Ureter (tissue), 1 donor: ENCODE results near the gene SFXN3. TPM values are rescaled to one million over a fixed set of nuclear protein-coding genes. Genes with fewer than 3 reads are reported as not detected.
"Not testable (repeated sequence)": the region's sequence is repeated elsewhere in the genome, so short reads cannot be mapped to it uniquely, and the experiment has no call there.

ENCODE experiments used
- DNase-seq: peaks from one replicate; pipeline ENCODE4 v3.0.0-alpha.2; 2020; ENCODE audit warnings: low spot score
- total RNA-seq: library from RNA; stranded (reverse); gene quantifications from one replicate; pipeline ENCODE4 v1.2.4, GENCODE V29; 2023
- donor health status: DM: yes; HTN: yes; CAD: no.

The SFXN3 gene
- total RNA-seq, 1 donor from 2014 or later, result 36.8 TPM

DNA sequence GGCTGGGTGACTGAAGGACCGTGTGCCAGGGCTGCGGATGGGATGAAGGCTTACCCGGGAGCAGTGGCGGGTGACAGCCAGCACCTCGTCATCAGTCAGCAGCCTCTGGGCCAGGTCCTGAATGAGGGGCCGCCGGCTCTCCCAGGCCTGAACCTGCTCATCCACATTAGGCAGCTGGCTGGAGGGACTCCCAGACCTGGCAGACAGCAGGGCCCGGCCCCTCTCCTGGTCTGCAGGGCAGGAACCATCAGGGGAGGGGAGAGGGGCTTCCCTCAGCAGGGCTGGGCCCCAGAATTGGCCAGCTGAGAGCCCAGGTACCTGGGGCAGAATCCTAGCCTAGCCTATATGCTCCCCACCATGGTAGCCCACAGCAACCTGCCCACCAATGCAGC, 15.5 kb upstream of the SFXN3 start:
- DNase-seq, result no peak

DNA sequence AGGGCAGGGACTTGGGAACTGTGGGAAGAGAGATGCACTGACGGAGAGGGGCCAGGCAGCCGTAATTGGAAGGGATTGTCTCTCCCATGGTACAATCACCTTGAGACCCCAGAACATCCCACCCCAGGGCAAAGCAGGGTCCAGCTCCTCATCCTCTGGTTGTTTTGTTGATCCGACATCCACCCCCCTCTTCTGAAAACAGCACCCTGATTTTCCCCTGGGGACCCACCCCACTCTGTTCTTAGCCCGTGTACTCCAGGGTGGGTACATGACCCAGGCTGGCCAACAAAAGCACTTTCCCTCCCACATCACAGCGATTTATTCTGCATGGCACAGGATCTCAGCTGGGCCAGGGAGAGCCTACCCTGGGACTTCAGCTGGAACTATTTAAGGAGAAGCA, 14.2 kb upstream of the SFXN3 start:
- no peak for DNase-seq

DNA sequence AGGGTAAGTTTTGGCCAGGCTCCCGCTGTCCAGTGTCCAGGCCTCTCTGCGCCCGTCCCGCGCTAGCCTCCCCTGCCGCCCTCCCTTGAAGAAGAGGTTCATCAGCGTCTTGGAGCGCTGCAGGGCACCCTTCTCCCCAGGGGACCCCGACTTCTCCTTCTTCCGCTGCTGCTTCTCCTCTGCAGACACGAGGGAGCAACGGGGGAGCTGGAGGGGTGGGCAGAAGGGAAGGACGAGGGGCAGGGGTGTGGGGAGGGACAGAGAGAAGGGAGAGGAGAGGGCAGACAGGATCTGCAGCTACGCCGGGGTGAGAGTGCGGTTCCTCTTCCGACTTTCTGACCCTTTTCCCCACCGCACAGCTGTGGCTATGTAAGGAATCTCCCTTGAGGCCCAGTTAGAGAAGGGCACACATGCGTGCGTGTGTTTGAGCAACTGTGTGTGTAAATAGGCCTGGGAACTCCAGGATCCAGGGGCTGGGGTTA, 12.9 kb upstream of the SFXN3 start:
- DNase-seq, result no peak

GRCh38 chr10:101018600-101019439, 12.2 kb upstream of the SFXN3 start:
- DNase-seq, result no peak

- no peak for DNase-seq
These were observed 11.7 kb upstream of the SFXN3 start for GRCh38 chr10:101019440-101019703.

- DNase-seq, result no peak
These were observed 10.5 kb upstream of the SFXN3 start for GRCh38 chr10:101020427-101021075.

- DNase-seq, result no peak
These were observed 9.8 kb upstream of the SFXN3 start for GRCh38 chr10:101021239-101021638.

DNA sequence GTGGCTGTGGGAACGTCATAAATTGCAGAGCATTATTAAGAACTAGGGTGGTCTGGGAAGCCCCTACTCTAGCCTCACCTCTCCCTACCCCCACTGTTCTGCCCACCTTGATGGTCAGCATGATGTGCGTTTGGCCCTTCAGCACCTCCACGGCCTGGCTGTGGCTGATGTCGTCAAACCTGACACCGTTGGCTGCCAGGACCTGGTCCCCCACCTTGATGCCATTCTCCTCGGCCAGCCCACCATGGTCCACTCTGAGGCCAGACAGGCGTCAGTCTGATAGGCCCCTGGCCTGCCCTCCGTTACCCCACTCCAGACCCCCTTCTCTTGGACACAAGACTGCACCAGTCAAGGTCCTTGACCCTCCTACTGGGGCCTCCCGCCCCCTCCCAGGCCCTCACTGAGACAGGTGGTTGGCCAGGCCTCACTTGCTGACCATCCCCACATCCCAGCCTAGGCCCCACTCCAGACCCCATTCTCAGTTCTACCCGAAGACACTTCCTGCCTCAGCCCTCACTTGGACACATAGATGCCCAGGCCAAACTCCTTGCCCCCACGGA, 9.3 kb upstream of the SFXN3 start:
- DNase-seq, result no peak

GRCh38 chr10:101022967-101023705, 7.9 kb upstream of the SFXN3 start:
- no peak for DNase-seq

DNA sequence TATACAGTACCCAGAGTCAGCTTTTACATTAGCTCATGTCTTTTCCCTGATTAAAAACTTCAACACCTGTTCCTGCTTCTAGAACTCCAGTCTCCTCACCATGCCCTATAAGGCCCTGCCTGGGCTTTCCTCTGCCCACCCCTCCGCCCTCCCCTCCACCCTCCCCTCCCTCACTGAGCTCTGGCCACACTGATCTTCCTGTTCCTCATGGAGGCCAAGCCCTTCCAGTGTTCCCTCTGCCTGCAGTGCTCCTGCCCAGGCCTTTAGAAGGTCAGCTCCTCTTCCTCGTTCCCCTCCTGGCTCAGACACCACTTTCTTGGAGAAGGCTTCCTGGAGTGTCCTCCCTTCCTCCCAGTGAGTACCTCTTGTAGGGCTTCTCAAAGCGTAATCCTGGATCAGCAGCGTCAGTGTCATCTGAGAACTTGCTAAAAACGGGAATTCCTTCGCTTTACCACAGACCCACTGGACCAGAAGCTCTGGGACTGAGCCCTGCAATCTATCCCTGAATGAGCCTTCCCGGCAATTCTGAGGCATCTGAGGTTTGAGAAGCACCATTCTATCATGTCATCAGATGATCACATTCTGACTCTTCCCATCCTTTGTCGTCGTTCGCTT, 3.8 kb upstream of the SFXN3 start:
- no peak for DNase-seq

DNA sequence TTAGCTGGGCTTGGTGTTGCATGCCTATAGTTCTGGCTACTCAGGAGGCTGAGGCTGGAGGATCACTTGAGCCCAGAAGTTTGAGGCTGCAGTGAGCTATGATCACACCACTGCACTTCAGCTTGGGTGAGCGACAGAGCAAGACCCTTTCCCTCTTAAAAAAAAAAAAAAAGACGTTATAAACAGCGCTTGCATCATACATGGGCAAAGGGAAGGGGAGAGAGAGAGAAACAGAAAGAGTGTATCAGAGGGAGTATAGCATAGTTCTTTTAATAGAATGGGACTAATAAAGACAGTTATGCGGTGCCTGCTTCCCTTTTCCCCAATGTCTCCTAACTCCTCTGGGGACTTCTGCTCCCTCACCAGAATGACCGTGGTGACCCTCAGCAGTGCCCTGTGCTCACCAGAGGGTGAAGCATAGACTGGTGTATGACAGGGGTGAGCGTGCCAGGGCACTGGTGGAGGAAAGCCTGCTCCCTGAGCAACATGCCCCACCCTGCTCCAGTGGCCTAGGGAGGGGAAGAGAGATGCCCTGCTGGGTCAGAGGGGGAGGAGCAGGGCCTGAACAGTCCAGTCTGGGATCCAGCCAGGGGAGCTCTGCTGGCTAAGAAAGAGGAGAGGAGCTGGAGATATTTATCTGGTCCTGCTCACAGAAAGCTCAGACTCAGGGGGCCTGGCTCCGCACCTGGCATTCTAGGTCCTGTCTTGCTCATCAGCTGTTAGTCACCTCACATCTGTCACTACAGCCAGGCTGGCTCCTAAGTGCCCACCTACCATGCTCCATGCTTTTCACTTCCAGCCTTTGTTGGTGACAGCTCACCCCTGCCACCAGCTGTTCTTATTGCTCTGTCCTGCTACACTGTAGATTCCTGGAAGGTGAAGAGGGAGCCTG, 2.3 kb upstream of the SFXN3 start:
- DNase-seq, result no peak

DNA sequence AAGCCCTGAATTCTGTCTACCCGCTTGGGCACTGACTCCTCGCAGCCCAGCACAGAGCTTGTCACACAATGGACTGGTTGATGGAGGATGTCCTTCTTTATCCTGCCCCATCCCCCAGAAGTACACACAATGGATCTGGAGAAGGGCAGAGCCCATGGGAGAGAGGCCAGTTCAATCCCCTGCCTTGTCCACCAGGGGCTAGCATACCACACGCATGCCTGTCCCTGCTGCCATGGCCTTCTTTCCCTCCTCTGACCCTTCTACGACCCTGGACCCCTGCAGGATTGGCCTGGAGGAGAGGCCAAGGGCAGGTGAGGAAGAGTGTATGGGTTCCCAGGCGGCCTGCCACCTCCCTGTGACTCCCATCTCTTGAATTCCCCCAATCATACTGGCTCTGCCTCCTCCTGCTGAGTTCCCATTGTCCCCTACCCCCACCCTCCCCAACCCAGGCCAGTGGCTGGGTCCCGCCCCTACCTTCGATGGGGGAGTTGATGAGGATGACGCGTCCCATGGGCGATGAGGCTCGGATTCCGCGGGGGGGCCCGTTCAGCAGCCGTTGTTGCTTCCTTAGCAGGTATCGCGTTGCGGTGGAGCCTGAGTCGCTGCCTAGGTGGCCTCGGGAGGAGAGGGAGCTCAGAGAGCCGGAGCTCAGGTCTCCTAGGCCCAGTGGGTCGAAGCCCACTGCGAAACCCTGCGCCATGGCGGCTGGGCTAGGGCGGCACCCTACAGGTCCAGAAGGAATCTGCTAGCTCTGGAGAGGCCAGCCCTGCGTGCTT, 1.3 kb upstream of the SFXN3 start:
- no peak for DNase-seq

GRCh38 chr10:101030496-101031127, 422 bp upstream of the SFXN3 start:
- no peak for DNase-seq

DNA sequence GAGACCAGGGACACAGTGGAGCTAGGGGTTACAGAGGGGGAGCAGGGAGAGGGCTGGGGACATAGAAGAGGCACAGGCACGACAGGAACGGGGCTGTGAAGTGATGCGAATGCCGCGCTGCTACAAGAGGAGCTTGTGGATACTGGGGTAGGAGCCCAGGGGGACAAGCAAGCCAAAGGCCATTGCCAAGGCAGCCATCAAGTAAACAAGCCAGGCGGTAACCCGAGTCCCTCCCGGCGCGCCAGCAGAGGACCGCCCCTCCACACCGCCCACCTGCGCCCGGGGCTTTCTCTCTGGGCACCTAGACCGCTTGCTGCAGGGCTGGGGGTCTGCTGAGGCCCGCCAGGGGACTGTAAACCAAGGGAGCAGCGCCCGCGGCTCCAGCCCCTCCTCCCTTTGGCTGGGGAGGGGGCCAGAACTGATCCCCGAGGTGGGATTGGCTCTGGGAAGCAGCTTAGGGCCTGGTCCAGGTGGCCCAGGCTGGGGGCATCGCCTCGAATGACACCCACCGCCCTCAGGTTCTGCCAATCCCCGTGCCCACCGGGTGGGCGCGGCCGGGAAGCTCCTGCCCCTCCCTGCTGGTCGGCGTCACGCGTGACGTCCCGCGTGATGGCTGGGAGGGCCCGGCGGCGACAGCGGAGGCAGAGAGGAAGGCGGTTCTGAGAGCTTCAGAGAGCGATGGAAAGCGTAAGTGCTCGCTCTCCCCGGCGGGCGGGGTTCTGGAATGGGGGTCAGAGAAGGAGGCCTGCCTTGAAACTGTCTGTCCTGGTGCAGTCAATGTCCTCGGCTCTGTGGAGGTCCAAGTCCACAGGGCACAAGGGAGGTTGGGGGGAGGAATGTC, 982 bp downstream of the SFXN3 start:
- peak; percentile 83 for DNase-seq

DNA sequence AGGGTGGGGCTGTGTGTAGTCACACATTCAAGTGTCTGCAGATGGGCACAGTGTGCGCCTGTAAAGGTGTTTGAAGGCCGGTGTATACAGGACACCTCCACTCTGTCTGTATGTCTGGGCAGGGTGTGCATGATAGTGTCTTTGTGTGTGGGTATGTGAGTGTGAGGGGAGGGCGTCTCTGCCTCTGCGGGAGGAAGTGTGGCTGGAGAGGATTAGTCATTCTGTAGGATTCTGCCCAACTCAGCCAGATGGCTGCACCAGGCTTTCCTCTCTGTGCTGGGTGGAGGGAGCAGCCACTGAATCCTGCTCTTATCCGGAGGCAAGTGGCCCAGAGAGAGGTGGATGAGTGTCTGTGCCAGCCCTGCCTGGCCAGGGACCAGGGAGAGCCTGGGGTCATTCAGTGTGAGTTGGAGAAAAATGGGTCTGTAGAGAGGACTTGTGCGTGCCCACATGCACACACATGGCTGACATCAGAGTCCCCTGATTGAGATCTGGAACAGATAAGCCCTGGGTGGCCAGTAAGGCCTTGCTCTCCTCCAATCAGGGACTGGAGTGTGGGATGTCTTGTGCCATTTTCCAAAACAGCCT, 1.7 kb downstream of the SFXN3 start:
- peak; percentile 74 for DNase-seq

- no peak for DNase-seq
These were observed 2.2 kb downstream of the SFXN3 start for GRCh38 chr10:101033276-101033675.

- not testable (repeated sequence) for DNase-seq
These were observed 3.4 kb downstream of the SFXN3 start for GRCh38 chr10:101034404-101034803.

DNA sequence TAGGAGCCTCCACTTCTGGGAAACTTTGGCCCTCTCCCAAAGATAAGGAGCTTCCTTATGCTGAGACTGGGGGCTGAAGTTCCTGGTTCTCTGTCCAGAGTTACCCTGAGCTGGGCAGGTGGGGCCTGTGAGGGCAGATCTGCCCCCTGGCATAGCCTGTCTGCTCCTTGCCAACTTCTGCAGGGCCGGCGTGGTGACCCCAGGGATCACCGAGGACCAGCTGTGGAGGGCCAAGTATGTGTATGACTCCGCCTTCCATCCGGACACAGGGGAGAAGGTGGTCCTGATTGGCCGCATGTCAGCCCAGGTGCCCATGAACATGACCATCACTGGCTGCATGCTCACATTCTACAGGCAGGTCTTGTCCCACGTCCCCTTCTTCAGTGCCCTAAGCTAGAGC, 4.3 kb downstream of the SFXN3 start:
- no peak for DNase-seq
